HG02571 (cell line): ENCODE data around the gene WWOX.

Experiments
- ATAC-seq: cut with Tn5 transposase; IDR thresholded peaks from one replicate; pipeline ENCODE4 v1.9.1; 2021; ENCODE audit warnings: mild to moderate bottlenecking, moderate library complexity; ENCODE audit not compliant: unreplicated experiment

Gene WWOX

GRCh38 chr16:78906135-78906534, 806.7 kb downstream of the WWOX start:
- ATAC-seq, result no peak

GRCh38 chr16:78909226-78909625, 809.8 kb downstream of the WWOX start:
- ATAC-seq, result no peak

GRCh38 chr16:78915811-78916345, 816.4 kb downstream of the WWOX start:
- ATAC-seq, result no peak

GRCh38 chr16:78916928-78917545, 817.6 kb downstream of the WWOX start:
- no peak for ATAC-seq

- ATAC-seq, result no peak
Measured at GRCh38 chr16:78918805-78919305, 819.4 kb downstream of the WWOX start.

- ATAC-seq, result no peak
Measured at GRCh38 chr16:78919852-78920251, 820.4 kb downstream of the WWOX start.

- no peak for ATAC-seq
Measured at GRCh38 chr16:78920621-78921020, 821.2 kb downstream of the WWOX start.

- ATAC-seq, result no peak
Measured at GRCh38 chr16:78925083-78925767, 825.8 kb downstream of the WWOX start.

GRCh38 chr16:78926723-78927210, 827.3 kb downstream of the WWOX start:
- ATAC-seq, result no peak

GRCh38 chr16:78927766-78928165, 828.3 kb downstream of the WWOX start:
- ATAC-seq, result no peak

GRCh38 chr16:78929841-78930240, 830.4 kb downstream of the WWOX start:
- no peak for ATAC-seq

GRCh38 chr16:78930561-78930960, 831.1 kb downstream of the WWOX start:
- no peak for ATAC-seq

GRCh38 chr16:78931267-78931666, 831.8 kb downstream of the WWOX start:
- ATAC-seq, result no peak

GRCh38 chr16:78931678-78932077, 832.2 kb downstream of the WWOX start:
- ATAC-seq, result no peak

- ATAC-seq, result no peak
Measured at GRCh38 chr16:78932355-78932943, 833.0 kb downstream of the WWOX start.

GRCh38 chr16:78936060-78936459, 836.6 kb downstream of the WWOX start:
- ATAC-seq, result no peak

- ATAC-seq, result no peak
Measured at GRCh38 chr16:78939597-78939996, 840.1 kb downstream of the WWOX start.

GRCh38 chr16:78942625-78943245, 843.3 kb downstream of the WWOX start:
- no peak for ATAC-seq

GRCh38 chr16:78945336-78945735, 845.9 kb downstream of the WWOX start:
- no peak for ATAC-seq

GRCh38 chr16:78946556-78946955, 847.1 kb downstream of the WWOX start:
- ATAC-seq, result no peak

GRCh38 chr16:78950768-78951167, 851.3 kb downstream of the WWOX start:
- ATAC-seq, result no peak
